H9 (cell line): ENCODE measurements around the gene AADACL3. TPM values are rescaled to one million over a fixed set of nuclear protein-coding genes. Genes with fewer than 3 reads are reported as not detected.

Experiments
- DNase-seq: peaks from one replicate; pipeline ENCODE4 v3.0.0-alpha.2; 2017
- H2AFZ ChIP-seq: one replicate; pipeline ENCODE4 v1.6.1; 2013; ENCODE audit warnings: mild to moderate bottlenecking, low read length, control low read depth, moderate library complexity
- H2AK5ac ChIP-seq: 2 replicates; pipeline ENCODE4 v1.6.1; 2013; ENCODE audit warnings: low read length, control low read depth, mixed read lengths; ENCODE audit not compliant: insufficient read length
- H2BK120ac ChIP-seq: one replicate; pipeline ENCODE4 v1.6.1; 2013; ENCODE audit warnings: low read depth, mild to moderate bottlenecking, low read length, control low read depth, inconsistent platforms; ENCODE audit not compliant: poor library complexity, severe bottlenecking
- H2BK12ac ChIP-seq: 2 replicates; pipeline ENCODE4 v1.6.1; 2013; ENCODE audit warnings: low read length, control low read depth, mixed read lengths, low read depth; ENCODE audit not compliant: insufficient read length
- H2BK15ac ChIP-seq: 2 replicates; pipeline ENCODE4 v1.6.1; 2013; ENCODE audit warnings: low read depth, low read length, control low read depth
- H2BK20ac ChIP-seq: one replicate; pipeline ENCODE4 v1.6.1; 2013; ENCODE audit warnings: low read depth, mild to moderate bottlenecking, low read length, control low read depth, inconsistent platforms; ENCODE audit not compliant: poor library complexity, severe bottlenecking
- H2BK5ac ChIP-seq: 2 replicates; pipeline ENCODE4 v1.6.1; 2013; ENCODE audit warnings: low read length, control low read depth, mixed read lengths; ENCODE audit not compliant: insufficient read length
- H3K14ac ChIP-seq: 2 replicates; pipeline ENCODE4 v1.6.1; 2013; ENCODE audit warnings: low read length, control low read depth; ENCODE audit not compliant: insufficient read depth
- H3K18ac ChIP-seq: 2 replicates; pipeline ENCODE4 v1.6.1; 2013; ENCODE audit warnings: low read depth, mild to moderate bottlenecking, mixed read lengths, low read length, control low read depth; ENCODE audit not compliant: insufficient read length
- H3K23ac ChIP-seq: 2 replicates; pipeline ENCODE4 v1.6.1; 2013; ENCODE audit warnings: low read length, control low read depth, mixed read lengths, low read depth; ENCODE audit not compliant: insufficient read length
- H3K23me2 ChIP-seq: 2 replicates; pipeline ENCODE4 v1.6.1; 2013; ENCODE audit warnings: low read depth, mild to moderate bottlenecking, mixed read lengths, low read length, control low read depth; ENCODE audit not compliant: insufficient read length, poor library complexity, severe bottlenecking
- H3K27ac ChIP-seq: 2 replicates; pipeline ENCODE4 v1.5.1; 2013; ENCODE audit warnings: low read length, control low read depth, mixed read lengths, low read depth; ENCODE audit not compliant: insufficient read length
- H3K27me3 ChIP-seq: 2 replicates; pipeline ENCODE4 v1.6.1; 2013; ENCODE audit warnings: low read length, control low read depth, inconsistent platforms; ENCODE audit not compliant: insufficient read depth
- H3K4ac ChIP-seq: 2 replicates; pipeline ENCODE4 v1.6.1; 2013; ENCODE audit warnings: low read depth, mild to moderate bottlenecking, control low read depth, inconsistent platforms, low read length, moderate library complexity
- H3K4me1 ChIP-seq: 2 replicates; pipeline ENCODE4 v1.6.1; 2013; ENCODE audit warnings: low read length, control low read depth, inconsistent platforms; ENCODE audit not compliant: insufficient read depth
- H3K4me2 ChIP-seq: 2 replicates; pipeline ENCODE4 v1.6.1; 2013; ENCODE audit warnings: low read length, control low read depth, mixed read lengths; ENCODE audit not compliant: insufficient read length, insufficient read depth
- H3K56ac ChIP-seq: 2 replicates; pipeline ENCODE4 v1.6.1; 2013; ENCODE audit warnings: low read depth, mild to moderate bottlenecking, mixed read lengths, low read length, control low read depth; ENCODE audit not compliant: insufficient read length
- H3K79me1 ChIP-seq: 2 replicates; pipeline ENCODE4 v1.6.1; 2013; ENCODE audit warnings: low read depth, mild to moderate bottlenecking, moderate library complexity, low read length, control low read depth, inconsistent platforms; ENCODE audit not compliant: insufficient read depth, poor library complexity, severe bottlenecking
- H3K79me2 ChIP-seq: 2 replicates; pipeline ENCODE4 v1.6.1; 2013; ENCODE audit warnings: low read length, control low read depth, inconsistent platforms; ENCODE audit not compliant: insufficient read depth
- H3K9ac ChIP-seq: 2 replicates; pipeline ENCODE4 v1.6.1; 2013; ENCODE audit warnings: low read length, control low read depth, mixed read lengths; ENCODE audit not compliant: insufficient read length; ENCODE audit errors: extremely low read depth
- H3K9me3 ChIP-seq: one replicate; pipeline ENCODE4 v1.6.1; 2013; ENCODE audit warnings: low read depth, low read length, inconsistent platforms; ENCODE audit not compliant: control insufficient read depth
- H3T11ph ChIP-seq: one replicate; pipeline ENCODE4 v1.6.1; 2013; ENCODE audit warnings: mild to moderate bottlenecking, low read length, control low read depth, inconsistent platforms
- H4K20me1 ChIP-seq: one replicate; pipeline ENCODE4 v1.6.1; 2013; ENCODE audit not compliant: control insufficient read depth, insufficient read length, insufficient read depth
- H4K5ac ChIP-seq: 2 replicates; pipeline ENCODE4 v1.6.1; 2013; ENCODE audit warnings: low read depth, mild to moderate bottlenecking, mixed read lengths, low read length, control low read depth; ENCODE audit not compliant: insufficient read length
- H4K8ac ChIP-seq: replicated peaks from 2 replicates; pipeline ENCODE4 v1.6.1; 2013; ENCODE audit warnings: low read length, control low read depth, mixed read lengths, low read depth; ENCODE audit not compliant: insufficient read length
- H4K91ac ChIP-seq: 2 replicates; pipeline ENCODE4 v1.6.1; 2013; ENCODE audit warnings: low read depth, mild to moderate bottlenecking, moderate library complexity, mixed read lengths, low read length, control low read depth; ENCODE audit not compliant: insufficient read length
- H3K27ac Mint-ChIP-seq, 3 experiments: 2 replicates in 2 of 3; 3 replicates in 1 of 3; pipeline ENCODE4 v1.8.0; 2020 to 2021; ENCODE audit warnings: mixed read lengths in 3 of 3, mild to moderate bottlenecking in 1 of 3, moderate library complexity in 1 of 3
- H3K27me3 Mint-ChIP-seq: 2 replicates; pipeline ENCODE4 v1.8.0; 2021; ENCODE audit warnings: low read depth, mild to moderate bottlenecking, moderate library complexity, mixed read lengths
- H3K36me3 Mint-ChIP-seq, 3 experiments: 2 replicates in 2 of 3; 3 replicates in 1 of 3; pipeline ENCODE4 v1.8.0; 2020 to 2021; ENCODE audit warnings: low read depth in 3 of 3, mixed read lengths in 3 of 3; ENCODE audit not compliant: insufficient read depth in 1 of 3
- H3K4me1 Mint-ChIP-seq, 2 experiments: 2 replicates each; pipeline ENCODE4 v1.8.0; 2020; ENCODE audit warnings: mixed read lengths in 2 of 2
- H3K4me3 Mint-ChIP-seq, 2 experiments: 2 replicates in 1 of 2; 3 replicates in 1 of 2; pipeline ENCODE4 v1.8.0; 2020 to 2021; ENCODE audit warnings: mild to moderate bottlenecking in 2 of 2, mixed read lengths in 2 of 2, moderate library complexity in 1 of 2
- H3K9me3 Mint-ChIP-seq, 2 experiments: 2 replicates in 1 of 2; 3 replicates in 1 of 2; pipeline ENCODE4 v1.8.0; 2020; ENCODE audit warnings: mild to moderate bottlenecking in 2 of 2, mixed read lengths in 2 of 2, moderate library complexity in 1 of 2
- WGBS: extraction: QIAGEN DNeasy Blood & Tissue Kit; methylation state at CpG from one replicate; pipeline ENCODE4 v1.1.7; 2013; ENCODE audit warnings: missing lambda C conversion rate, low lambda C conversion rate, mixed read lengths; ENCODE audit not compliant: insufficient read length; ENCODE audit errors: extremely low coverage; 5-methylcytosine and 5-hydroxymethylcytosine counted together
- total RNA-seq: library from RNA; stranded (reverse); gene quantifications from 2 replicates; pipeline ENCODE4 v1.2.1, GENCODE V29; 2021
- TF ChIP-seq, protein P1 (sequence below): fragments of 200-600 bp; sonication (generic); conservative IDR thresholded peaks from 3 replicates; pipeline ENCODE4 v1.8.0; 2021; ENCODE audit warnings: antibody characterized with exemption, mild to moderate bottlenecking

The AADACL3 gene
- total RNA-seq, 1 experiment from 2014 or later = 0.22 TPM

DNA sequence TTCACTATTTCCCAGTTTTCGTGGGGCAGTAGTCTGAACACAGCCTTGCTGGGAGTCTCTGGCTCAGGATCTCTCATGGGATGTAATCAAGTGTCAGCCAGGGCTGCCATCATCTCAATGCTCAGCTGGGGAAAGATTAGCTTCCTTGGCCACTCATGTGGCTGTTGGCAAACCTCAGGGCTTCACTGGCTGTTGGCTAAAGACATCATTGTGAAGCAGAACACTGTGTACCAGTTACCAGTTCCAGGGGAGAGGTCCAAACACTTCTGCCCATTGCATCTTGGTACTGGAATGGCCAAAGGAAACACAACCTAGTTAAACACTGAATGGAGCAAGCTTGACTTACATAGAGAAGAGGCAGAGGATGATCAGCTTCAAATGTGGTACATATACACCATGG lies 38.3 kb upstream of the AADACL3 start:
- Histone ChIP-seq H2BK15ac (no peak overlapping the region), H3K4me1 (no peaks in the 10 kb centered on the region), H3K4me2 (no peak overlapping the region), H3K23ac (no peak overlapping the region), H2BK5ac (no peak overlapping the region), H4K8ac (no peak overlapping the region), H3K27me3 (no peaks in the 10 kb centered on the region), H3K27ac (no peak overlapping the region), H3T11ph (no peak overlapping the region), H3K23me2 (no peaks in the 10 kb centered on the region), H2BK120ac (no peak overlapping the region), H4K5ac (no peak overlapping the region), H2AFZ (no peak overlapping the region), H2BK12ac (no peak overlapping the region), H3K9ac (no peak overlapping the region), H3K79me2 (no peaks in the 10 kb centered on the region), H4K20me1 (no peaks in the 10 kb centered on the region), H3K79me1 (no peaks in the 10 kb centered on the region), H2AK5ac (no peak overlapping the region), H3K9me3 (no peaks in the 10 kb centered on the region), H2BK20ac (no peak overlapping the region), H3K18ac (no peak overlapping the region), H3K4ac (no peak overlapping the region), H4K91ac (no peak overlapping the region), H3K56ac (no peak overlapping the region), H3K14ac (no peak overlapping the region)
- TF ChIP-seq, protein P1, sequence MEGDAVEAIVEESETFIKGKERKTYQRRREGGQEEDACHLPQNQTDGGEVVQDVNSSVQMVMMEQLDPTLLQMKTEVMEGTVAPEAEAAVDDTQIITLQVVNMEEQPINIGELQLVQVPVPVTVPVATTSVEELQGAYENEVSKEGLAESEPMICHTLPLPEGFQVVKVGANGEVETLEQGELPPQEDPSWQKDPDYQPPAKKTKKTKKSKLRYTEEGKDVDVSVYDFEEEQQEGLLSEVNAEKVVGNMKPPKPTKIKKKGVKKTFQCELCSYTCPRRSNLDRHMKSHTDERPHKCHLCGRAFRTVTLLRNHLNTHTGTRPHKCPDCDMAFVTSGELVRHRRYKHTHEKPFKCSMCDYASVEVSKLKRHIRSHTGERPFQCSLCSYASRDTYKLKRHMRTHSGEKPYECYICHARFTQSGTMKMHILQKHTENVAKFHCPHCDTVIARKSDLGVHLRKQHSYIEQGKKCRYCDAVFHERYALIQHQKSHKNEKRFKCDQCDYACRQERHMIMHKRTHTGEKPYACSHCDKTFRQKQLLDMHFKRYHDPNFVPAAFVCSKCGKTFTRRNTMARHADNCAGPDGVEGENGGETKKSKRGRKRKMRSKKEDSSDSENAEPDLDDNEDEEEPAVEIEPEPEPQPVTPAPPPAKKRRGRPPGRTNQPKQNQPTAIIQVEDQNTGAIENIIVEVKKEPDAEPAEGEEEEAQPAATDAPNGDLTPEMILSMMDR = no peak
- Mint-ChIP-seq H3K4me1 (no peaks in the 10 kb centered on the region), H3K4me3 (no peak overlapping the region), H3K36me3 (no peaks in the 10 kb centered on the region; a peak in 1 of 7 replicates), H3K27ac (no peak overlapping the region), H3K9me3 (peaks cover 3 to 7% of the 10 kb centered on the region in 2 experiments; a peak in 4 of 5 replicates), H3K27me3 (peaks cover 11% of the 10 kb centered on the region)
- no CpG with 5 or more reads among the region's 1 CpG for WGBS
- DNase-seq = no peak
